ENCODE data around the gene LEKR1.

The LEKR1 gene

DNA sequence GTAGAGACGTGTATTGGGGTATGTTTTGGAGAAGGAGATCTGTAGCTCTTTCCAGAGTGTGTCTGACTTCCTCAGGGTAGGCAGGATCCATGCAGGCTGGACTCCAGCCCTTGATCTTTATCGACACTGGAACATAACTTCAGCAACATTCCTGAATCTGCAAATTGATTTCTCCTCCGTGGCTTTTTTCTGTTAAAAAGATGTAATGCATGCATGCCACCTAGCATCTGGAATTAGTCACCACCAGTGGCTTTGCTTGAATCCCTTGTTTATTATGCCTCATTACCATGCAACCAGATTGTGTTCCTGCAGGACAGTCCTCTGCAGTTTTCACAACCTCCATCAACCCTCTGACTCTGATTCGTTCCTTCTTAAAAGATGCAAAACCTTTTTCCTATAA is 247.7 kb downstream of the LEKR1 start:
- ChIA-PET CTCF (interaction anchor here (0.6 kb wide), 1 partner anchor 548 kb away, joined by 5 read pairs; no protein-coding TSS in a partner anchor), POLR2A (ENCODE audit: low non-redundant PET) (no interaction called here)
- DNase-seq (ENCODE audit: low spot score): no peak
- TF ChIP-seq, protein P1, sequence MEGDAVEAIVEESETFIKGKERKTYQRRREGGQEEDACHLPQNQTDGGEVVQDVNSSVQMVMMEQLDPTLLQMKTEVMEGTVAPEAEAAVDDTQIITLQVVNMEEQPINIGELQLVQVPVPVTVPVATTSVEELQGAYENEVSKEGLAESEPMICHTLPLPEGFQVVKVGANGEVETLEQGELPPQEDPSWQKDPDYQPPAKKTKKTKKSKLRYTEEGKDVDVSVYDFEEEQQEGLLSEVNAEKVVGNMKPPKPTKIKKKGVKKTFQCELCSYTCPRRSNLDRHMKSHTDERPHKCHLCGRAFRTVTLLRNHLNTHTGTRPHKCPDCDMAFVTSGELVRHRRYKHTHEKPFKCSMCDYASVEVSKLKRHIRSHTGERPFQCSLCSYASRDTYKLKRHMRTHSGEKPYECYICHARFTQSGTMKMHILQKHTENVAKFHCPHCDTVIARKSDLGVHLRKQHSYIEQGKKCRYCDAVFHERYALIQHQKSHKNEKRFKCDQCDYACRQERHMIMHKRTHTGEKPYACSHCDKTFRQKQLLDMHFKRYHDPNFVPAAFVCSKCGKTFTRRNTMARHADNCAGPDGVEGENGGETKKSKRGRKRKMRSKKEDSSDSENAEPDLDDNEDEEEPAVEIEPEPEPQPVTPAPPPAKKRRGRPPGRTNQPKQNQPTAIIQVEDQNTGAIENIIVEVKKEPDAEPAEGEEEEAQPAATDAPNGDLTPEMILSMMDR (conservative IDR thresholded peaks at IDR 0.05; ENCODE audit: low read depth): no peak
- H3K27ac ChIP-seq: no peak overlapping the region

DNA sequence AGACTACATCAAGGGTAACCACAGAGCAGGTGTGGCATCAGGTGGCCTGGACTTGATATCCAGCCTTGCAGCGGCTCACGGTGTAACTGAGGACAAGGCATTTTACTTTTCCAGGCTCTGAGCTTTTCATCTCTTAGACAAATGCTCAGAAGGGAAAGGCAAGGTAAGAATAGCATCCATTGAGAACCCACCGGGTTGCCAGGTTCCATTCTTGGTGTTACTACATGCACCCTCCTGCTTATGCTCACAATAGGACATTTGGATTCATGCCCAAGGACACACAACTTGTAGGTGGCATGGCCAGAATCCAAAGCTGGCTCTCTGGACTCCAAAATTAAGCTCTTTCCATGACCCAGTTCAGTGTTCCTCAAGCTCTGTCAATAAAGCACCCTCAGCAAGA is 248.3 kb downstream of the LEKR1 start:
- ChIA-PET CTCF (no interaction called here), POLR2A (ENCODE audit: low non-redundant PET) (no interaction called here)
- no peak overlapping the region for H3K27ac ChIP-seq
- no peak for DNase-seq (ENCODE audit: low spot score)
- TF ChIP-seq, protein P1 (conservative IDR thresholded peaks at IDR 0.05; ENCODE audit: low read depth): no peak

- no peak overlapping the region for H3K27ac ChIP-seq
- POLR2A ChIA-PET (ENCODE audit: low non-redundant PET): no interaction called here
- CTCF ChIA-PET: no interaction called here
- TF ChIP-seq, protein P1 (conservative IDR thresholded peaks at IDR 0.05; ENCODE audit: low read depth): no peak
- DNase-seq (ENCODE audit: low spot score): no peak
Observed at GRCh38 chr3:157074981-157075380, 248.8 kb downstream of the LEKR1 start.

GRCh38 chr3:157075693-157076420 is 249.7 kb downstream of the LEKR1 start:
- ChIA-PET CTCF (interaction anchor here (0.6 to 0.7 kb wide), 2 partner anchors 41 to 46 kb away, joined by 3 to 5 read pairs; no protein-coding TSS in a partner anchor), POLR2A (ENCODE audit: low non-redundant PET) (no interaction called here)
- TF ChIP-seq, protein P1 (conservative IDR thresholded peaks at IDR 0.05; ENCODE audit: low read depth): no peak
- DNase-seq (ENCODE audit: low spot score): no peak
- no peak overlapping the region for H3K27ac ChIP-seq

GRCh38 chr3:157077565-157077991 is 251.4 kb downstream of the LEKR1 start:
- DNase-seq (ENCODE audit: low spot score): no peak
- POLR2A ChIA-PET (ENCODE audit: low non-redundant PET): no interaction called here
- TF ChIP-seq, protein P1 (conservative IDR thresholded peaks at IDR 0.05; ENCODE audit: low read depth): no peak
- CTCF ChIA-PET: no interaction called here
- H3K27ac ChIP-seq: no peak overlapping the region

DNA sequence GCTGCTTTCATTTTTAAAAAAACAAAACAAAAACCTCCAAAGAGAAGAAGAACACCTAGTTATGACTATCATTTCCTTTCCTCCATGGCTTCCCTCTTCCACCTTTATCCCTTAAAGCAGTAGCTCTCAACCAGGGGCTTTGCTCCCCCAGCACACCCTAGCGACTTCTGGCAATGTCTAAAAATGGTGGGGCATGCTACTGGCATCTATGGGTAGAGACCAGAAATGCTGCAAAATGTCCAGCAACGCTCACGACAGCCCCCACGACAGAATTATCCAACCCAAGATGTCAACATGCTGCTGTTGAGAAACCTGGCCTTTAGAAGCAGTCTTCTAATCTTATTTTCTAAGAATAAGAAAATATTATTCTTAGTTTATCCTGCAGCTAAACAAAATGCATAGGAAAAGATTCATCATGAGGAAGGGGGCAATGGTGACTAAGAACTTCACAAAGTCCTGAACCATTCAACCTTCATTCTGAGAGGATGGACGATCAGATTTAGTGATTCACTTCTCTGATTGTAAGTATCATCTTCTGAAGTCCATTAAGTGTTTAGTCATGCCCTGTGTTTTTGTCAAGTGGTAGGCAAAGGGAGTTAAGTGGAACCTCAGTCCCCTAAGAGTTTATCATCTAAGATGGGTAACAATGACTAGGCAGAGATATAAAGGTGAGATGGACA is 252.1 kb downstream of the LEKR1 start:
- CTCF ChIA-PET: no interaction called here
- TF ChIP-seq, protein P1 (conservative IDR thresholded peaks at IDR 0.05; ENCODE audit: low read depth): no peak
- POLR2A ChIA-PET (ENCODE audit: low non-redundant PET): no interaction called here
- no peak overlapping the region for H3K27ac ChIP-seq
- no peak for DNase-seq (ENCODE audit: low spot score)

All from RWPE1 (cell line).